Limb (tissue), 2 donors: Measurements from ENCODE around the gene GGT7.
"Not testable (repeated sequence)": the region's sequence is repeated elsewhere in the genome, so short reads cannot be mapped to it uniquely, and the experiment has no call there.

ENCODE experiments used
- DNase-seq, 2 donors: peaks; one replicate each; pipeline ENCODE4 v3.0.0-alpha.2; 2016; ENCODE audit errors: extremely low spot score in 2 of 2

Gene GGT7

DNA sequence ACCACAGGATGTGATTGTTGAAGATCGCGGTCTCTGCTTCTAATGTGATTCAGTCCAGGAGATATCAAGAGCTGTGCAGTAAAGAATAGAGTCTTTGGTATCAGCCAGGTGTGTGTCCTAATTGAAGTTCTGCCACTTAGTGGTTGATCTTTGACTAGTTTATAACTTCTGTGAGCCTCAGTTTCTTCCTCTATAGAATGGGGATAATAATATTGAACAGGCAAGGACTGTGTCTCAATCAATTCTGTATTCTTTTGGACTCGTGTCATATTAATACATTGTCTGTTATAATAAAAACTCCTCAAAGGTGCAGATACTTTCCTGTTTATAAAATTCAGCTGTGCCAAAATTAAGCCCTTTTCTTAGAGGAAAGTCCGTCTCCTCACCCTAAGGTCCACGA lies 24.1 kb downstream of the GGT7 start:
- no peak for DNase-seq

DNA sequence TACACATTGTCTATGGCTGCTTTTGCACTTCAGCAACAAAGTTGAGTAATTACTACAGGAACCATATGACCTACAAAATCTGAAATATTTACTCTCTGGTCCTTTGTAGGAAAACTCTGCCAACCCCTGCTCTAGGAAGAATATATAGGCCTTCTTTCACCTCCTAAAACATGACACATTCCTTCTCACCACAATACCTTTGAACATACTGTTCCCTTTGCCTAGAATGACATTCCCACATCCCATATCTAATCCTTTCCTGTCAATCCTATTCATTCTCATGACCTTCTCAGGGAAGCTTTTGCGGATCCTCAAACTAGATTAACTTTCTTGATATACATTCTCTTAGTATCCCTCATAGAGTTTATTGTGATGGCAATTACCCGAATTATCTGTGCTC lies 29.2 kb downstream of the GGT7 start:
- no peak for DNase-seq

DNA sequence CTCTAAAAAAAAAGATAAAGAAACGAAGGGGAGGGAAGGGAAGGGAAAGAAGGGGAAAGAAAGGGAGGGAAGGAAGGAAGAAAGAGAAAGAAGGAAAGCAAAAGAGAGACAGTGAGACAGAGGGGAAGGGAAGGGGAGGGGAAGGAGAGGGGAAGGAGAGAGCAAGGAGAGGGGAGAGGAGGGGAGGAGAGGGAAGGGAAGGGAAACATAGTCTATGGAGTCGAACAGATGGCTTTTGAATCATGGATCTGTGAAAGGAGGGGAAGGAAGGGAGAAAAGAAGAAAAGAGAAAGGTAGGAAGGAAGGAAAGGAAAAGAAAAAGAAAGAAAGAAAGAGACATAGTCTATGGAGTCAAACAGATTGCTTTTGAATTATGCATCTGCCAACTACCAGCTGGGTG lies 30.5 kb downstream of the GGT7 start:
- DNase-seq = no peak

DNA sequence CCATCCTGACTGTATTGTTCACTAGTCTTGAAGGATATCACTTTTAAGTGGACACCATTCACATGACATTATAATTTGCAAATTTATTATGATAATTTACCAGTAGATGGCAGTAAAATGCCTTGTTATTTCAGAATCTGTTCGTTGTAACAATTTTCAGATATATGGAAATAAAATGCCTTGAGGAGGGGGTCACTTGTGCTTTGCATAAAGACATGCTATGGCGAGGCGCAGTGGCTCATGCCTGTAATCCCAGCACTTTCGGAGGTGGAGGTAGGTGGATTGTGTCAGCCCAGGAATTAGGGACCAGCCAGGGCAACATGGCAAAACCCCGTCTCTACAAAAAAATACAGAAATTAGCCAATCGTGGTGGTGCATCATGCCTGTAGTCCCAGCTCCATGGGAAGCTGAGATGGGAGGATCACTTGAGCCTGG lies 38.2 kb downstream of the GGT7 start:
- peak in 1 of 2 donors; percentile 58 for DNase-seq

DNA sequence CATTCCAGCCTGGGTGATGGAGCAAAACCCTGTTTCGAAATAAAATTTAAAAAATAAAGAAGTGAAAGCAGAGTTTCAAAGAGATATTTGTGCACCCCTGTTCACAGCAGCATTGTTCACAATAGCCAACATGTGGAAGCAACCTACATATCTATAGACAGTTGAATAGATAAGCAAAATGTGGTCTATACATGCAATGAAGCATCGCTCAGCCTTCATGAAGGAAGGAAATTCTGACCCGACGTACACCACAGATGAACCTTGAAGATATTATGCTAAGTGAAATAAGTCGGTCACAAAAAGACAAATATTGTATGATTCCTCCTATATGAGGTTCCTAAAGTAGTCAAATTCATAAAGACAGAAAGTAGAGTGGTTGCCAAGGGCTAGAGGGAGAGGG lies 40.7 kb downstream of the GGT7 start:
- no peak for DNase-seq

DNA sequence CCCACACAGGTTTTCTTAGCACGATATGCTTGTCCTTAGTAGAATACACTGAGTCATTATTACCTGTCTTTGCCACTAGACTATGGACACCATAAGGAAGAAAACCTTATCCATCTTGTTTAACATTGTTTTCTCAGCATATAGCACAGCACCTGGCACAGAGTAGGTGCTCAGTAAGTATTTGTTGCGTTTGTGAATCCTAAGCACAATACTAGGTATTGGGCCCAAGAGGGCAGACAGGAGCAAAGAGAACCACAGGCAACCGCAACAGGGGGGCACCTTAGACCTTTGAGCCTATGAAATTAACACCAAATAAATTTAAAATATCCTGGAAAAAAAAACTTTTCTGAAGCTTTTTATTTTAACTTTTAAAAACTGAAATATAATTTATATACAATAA lies 43.5 kb downstream of the GGT7 start:
- DNase-seq = no peak

DNA sequence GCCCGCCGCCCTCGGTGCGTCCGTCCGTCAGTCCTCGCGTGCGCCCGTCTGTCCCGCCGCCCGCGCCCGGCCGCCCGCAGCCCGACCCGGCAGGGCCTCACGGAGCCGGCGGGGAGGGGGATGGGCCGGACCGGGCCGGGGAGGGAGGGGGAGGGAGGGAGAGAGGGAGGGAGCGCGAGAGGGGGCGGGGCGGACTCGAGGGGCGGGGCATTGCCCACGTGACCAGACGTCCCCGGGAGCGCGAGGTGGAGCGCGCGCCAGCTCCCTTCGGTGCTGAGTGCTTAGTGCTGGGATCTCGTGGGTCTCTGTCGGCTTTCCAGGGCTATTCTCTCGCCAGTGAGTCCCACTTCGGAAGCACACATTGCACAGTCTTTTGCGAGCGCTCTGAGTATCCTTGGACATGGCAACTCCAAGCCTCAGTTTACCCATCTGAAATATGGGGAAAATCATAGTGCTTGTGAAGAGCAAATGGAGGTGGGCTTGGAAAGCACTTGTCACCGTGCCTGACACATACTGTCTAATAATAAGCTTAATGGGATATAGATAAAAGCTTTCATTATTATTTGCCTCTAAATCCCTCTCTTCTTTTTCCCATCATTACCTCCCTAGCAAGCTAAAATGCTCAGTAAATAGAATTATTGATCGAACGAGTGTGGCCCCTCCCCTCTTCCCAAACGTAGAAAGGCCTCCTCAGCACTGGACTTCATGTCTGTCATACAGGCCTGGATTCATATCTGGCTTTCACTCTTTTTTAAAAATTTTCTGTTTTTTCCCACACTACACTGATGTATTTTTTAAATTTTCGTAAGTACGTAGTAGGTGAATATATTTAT lies 46.9 kb downstream of the GGT7 start, which contains the start of gene NCOA6:
NCOA6 (minus strand) TSS at position 122 of the 833 bp plus-strand sequence. CDS start 43,296 bp downstream, outside the sequence.
- peak; percentile 68 to 94 for DNase-seq

DNA sequence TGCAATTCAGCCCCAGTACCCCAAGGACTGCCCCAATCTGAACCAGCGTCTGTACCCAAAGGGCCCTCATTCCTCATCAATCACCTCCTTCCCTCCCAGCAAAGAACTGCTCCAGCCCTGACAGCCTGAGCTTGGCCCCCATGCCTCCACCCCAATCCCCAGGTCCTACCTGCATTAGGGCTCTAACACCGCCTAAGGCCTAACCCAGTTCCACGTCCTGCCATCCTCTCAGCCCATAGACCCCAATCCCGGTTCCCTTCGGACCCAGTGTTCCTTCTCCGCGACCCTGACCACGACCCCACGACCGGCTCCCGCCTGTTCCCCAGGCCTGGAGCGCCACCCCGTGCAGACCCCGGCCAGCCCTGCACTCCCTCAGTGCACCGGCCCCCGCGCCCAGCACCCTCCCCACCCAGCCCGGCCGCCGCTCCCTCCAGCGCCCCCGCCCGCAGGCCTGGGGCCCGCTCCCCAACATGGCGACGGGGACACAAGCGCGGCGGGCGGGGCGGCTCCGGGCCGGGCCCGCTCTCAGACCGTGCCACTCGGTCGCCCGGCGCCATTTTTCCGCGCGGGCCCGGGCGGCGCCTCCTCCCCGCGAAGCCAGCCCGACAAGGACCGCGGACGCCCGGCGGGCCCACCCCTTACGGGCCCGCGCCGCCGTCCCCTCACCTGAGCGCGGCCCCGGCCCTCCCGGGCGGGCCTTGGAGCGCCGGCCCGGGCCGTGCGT lies 47.7 kb downstream of the GGT7 start:
- DNase-seq = peak; percentile 7 to 84

DNA sequence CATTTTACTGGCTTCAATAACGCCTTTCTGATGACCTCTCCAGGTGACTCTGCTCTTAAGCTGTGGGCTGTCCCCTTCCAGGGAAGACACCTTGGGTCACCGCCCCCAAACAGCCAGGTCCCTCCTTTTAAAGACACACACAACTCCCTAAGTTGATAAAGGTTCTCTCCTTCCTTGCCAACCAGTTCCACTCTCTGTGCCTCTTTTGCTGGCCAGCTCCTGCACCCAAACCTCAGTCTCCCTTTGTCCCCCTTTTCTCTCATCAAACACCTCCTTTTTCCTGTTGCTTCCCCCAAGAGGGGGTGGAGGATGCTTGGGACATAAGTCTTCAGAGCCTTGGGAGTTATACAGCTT lies 48.2 kb downstream of the GGT7 start:
- DNase-seq = peak in 1 of 2 donors; percentile 53

DNA sequence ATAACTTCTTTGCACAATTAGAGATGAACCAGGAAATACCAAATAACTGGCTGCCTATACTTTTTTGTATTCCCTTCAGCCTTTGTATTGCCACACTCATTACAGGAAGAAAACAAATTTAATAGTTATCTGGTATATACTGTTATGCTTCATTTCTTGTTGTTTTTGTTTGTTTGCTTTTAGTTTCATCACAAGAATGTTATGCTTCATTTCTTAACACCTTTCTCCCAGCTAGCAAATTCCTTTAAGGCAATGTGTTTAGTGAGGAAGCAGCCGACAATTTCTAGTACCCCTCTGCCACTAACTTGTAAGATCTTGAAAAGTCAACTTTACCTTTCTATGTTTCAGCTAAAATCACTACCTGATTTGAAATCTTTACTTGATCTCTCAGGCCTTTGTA lies 48.6 kb downstream of the GGT7 start:
- no peak for DNase-seq

DNA sequence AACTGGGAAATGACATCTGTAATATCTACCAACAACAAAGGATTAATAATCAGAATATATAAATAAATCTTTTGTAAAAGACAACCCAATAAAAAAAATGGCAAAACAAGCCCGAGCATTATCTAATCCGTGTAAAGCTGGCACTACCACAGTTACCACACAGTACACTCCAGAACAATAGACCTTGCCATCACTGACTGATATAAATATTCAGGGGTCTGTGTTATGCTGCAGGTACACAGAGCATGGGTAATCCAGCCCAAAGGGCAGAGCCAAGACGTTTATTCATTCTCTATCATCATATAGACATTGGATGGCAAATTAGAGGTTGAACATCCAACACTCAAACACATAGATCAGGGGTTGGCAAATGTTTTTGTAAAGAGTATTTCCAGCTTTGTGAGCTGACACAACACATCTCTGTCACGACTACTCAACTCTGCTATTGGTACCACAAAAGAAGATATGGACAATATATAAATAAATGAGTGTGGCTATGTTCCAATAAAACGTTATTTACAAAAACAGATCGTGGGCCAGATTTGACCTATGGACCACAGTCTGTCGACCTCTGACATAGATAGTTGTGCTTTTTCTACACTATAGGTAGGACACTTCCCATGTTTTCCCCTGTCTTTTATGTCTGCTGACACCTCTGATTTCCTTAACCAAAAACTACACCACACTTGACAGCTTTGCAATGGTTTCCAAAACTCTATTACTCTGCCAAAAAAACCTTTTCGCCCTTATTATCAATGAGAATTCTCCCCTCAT lies 51.7 kb downstream of the GGT7 start:
- no peak for DNase-seq

DNA sequence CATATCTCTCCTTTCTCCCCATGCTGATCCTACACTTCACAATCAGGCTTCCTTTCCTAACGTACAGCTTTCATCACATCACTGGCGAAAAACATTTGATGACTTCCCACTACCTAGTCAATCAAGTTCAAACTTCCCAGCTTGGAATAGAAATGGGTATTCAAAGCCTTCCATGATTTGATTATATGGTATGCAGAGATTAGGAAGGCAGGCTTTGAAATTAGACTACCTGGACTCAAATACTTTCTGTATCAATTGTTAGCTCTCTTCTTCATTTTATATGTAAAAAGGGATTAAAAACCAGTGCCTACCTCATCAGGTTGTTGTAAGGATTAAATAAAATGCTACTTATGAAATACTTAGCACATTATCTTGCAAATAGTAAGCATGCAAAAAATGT lies 54.9 kb downstream of the GGT7 start:
- DNase-seq = no peak

DNA sequence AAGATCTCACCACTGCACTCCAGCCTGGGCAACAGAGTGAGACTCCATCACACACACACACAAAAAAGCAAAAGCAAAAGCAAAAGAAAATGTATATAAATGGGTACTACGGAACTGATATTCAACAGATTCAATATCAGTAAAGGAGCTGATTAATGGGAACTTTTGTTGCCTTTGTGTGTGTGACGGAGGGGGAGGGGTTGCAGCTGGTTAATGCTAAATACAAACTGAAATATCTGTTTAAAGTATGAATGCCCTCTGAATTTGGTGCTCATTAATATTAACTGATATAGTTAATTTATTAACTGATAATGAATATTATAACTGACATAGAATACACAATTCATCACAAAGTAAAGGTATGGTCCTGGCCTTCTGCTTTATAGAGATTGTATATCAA lies 55.6 kb downstream of the GGT7 start:
- no peak for DNase-seq

DNA sequence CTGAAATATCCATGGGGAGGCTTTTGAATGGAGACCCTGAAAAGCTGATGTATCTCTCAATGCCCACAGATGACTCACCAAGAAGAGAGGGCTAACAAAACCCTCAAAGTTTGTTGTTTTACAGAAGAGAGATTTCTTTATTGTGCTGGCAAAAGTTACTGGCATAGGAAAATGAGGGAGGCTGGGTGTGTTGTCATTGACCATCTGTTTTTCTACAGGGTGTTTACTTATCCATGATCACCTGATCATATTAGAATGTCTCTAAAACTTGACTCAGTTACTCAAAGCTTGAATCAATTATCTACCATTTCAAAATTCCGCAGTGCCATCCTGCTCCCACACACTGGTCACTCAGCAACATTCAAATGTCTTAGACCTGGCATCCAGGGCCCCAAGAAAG lies 57.0 kb downstream of the GGT7 start:
- no peak for DNase-seq

DNA sequence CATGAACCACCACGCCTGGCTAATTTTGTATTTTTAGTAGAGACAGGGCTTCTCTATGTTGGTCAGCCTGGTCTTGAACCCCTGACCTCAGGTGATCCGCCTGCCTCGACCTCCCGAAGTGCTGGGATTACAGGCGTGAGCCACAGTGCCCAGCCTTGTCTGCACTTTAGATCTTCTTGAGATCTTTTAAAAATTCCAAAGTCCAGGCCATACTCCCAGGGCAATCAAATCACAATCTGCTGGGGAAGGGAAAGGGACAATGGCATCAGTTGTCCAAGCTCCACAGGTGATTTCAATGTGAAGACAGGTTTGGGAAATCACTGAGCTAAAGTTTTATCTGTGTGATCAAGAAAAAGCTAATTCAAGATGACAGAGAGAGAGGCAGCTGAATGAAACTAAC lies 64.1 kb downstream of the GGT7 start:
- no peak for DNase-seq

DNA sequence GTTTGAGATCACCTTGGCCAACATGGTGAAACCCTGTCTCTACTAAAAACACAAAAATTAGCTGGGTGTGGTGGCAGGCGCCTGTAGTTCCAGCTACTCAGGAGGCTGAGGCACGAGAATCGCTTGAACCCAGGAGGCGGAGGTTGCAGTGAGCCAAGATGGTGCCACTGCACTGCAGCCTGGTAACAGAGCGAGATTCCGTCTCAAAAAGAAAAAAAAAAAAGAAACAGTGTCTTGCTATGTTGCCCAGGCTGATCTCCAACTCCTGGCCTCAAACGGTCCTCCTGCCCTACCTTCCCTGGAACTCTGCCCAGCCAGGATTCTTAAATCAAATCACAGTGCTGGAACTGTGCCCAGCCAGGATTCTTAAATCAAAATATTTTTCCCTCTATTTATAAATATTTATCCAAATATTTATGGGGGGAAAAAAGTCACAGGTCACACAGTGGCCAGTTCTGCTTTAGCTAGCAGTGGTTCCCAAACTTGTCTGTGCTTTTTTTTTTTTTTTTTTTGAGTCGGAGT lies 64.7 kb downstream of the GGT7 start:
- not testable (repeated sequence) for DNase-seq

DNA sequence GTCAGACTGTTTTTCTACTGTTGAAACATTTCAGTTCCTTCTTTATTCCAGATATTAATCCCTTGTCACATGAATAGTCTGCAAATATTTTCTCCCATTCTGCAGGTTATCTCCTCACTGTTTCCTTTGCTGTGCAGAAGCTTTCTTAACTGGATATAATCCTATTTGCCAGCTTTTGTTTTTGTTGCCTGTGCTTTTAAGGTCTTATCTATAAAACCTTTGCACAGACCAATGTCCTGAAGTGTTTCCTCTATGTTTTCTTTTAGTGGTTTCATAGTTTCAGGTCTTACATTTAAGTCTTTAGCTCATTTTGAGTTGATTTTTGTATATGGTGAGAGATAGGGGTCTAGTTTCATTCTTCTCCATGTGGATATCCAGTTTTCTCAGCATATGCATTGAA lies 66.4 kb downstream of the GGT7 start:
- no peak for DNase-seq

DNA sequence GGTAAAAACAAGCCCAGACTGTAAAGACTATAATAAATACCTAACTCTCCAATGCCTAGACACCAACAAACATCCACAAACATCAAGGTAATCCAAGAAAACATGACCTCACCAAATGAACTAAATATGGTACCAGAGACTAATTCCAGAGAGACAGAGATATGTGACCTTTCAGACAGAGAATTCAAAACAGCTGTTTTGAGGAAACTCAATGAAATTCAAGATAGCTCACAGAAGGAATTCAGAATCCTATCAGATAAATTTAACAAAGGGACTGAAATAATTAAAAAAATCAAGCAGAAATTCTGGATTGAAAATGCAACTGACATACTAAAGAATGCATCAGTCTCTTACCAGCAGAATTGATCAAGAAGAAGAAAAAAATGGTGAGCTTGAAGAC lies 73.8 kb downstream of the GGT7 start:
- DNase-seq = no peak

DNA sequence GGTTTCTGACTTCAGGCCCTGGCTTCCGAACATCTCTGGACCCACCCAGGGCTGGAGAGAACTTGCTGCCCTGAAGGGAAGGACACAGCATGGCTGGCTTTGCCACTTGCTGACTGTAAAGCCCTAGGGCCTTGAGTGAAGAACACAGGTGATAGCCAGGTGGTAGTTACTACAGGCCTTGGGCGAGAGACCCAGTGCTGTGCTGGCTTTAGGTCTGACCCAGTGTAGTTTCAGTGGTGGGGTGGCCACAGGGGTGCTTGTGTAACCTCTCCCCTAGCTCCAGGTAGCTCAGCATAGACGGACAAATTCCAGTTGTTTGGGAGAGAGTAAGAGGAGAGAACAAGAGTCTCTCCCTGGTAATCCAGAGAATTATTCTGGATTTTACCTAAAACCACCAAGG lies 74.3 kb downstream of the GGT7 start:
- DNase-seq = no peak

DNA sequence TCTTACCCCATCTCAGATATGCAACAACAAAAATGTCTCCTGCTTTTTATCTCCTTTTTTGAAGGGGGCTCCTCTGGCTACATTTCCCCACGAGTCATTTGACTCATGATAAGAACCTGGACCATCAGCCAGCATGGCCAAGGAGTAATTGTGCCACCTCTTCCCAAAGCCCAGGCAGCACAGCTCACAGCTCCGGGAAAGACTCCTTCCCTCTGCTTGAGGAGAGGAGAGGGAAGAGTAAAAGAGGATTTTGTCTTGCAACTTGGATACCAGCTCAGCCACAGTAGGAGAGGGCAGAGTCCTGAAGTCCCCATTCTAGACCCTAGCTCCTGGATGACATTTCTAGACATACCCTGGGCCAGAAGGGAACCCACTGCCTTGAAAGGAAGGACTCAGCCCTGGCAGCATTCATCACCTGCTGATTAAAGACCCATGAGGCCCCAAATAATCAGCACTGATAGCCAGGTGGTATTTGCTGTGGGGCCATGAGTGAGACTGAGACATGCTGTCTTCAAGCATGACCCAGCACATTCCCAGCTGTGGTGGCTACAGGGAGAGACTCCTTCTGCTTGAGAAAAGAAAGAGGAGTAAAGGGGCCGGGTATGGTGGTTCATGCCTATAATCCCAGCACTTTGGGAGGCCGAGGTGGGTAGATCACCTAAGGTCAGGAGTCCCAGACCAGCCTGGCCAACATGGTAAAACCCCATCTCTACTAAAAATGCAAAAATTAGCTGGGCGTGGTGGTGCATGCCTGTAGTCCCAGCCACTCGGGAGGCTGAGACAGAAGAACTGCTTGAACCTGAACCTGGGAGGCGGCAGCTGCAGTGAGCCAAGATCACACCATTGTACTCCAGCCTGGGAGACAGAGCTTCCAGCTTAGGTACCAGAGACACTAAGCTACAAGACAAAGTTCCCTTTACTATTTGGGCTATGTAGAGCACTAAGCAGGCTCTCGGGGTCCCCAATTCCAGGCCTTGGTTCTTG lies 75.4 kb downstream of the GGT7 start:
- DNase-seq = no peak
